Type B pancreatic cell (in vitro differentiated cells): ENCODE results near the gene ZNF444. TPM values are rescaled to one million over a fixed set of nuclear protein-coding genes. Genes with fewer than 3 reads are reported as not detected.

ENCODE experiments used
- DNase-seq: peaks from one replicate; pipeline ENCODE4 v3.0.0; 2021; ENCODE audit warnings: mixed read lengths; ENCODE audit not compliant: unreplicated experiment; ENCODE audit errors: extremely low spot score
- H3K27ac Mint-ChIP-seq: 2 replicates; pipeline ENCODE4 v1.8.0; 2021; ENCODE audit warnings: mild to moderate bottlenecking, mixed read lengths
- H3K27me3 Mint-ChIP-seq: 2 replicates; pipeline ENCODE4 v1.8.0; 2021; ENCODE audit warnings: mixed read lengths
- H3K36me3 Mint-ChIP-seq: 2 replicates; pipeline ENCODE4 v1.8.0; 2021; ENCODE audit warnings: mixed read lengths
- H3K4me1 Mint-ChIP-seq: one replicate; pipeline ENCODE4 v1.8.0; 2021; ENCODE audit warnings: mixed read lengths; ENCODE audit not compliant: unreplicated experiment
- H3K4me3 Mint-ChIP-seq: 2 replicates; pipeline ENCODE4 v1.8.0; 2021; ENCODE audit warnings: mild to moderate bottlenecking, mixed read lengths
- H3K9me3 Mint-ChIP-seq: 2 replicates; pipeline ENCODE4 v1.8.0; 2021; ENCODE audit warnings: mixed read lengths
- CTCF ChIP-seq: fragments of 200-600 bp; sonication (generic); conservative IDR thresholded peaks from 2 replicates; pipeline ENCODE4 v1.5.0; 2021; ENCODE audit warnings: antibody characterized with exemption, mild to moderate bottlenecking
- long read RNA-seq: library from polyadenylated mRNA; unstranded; transcript quantifications from one replicate; pipeline ENCODE4 v2.0.0, GENCODE V29; 2020
- total RNA-seq: library from RNA; stranded (reverse); gene quantifications from 2 replicates; pipeline ENCODE4 v1.2.1, GENCODE V29; 2021; ENCODE audit warnings: low replicate concordance

The ZNF444 gene
- 37.4 and 40.7 TPM in 2 replicates for total RNA-seq
- long read RNA-seq = 0 reads

- no peaks in the 10 kb centered on the region for H3K27me3 Mint-ChIP-seq
- no peaks in the 10 kb centered on the region for H3K36me3 Mint-ChIP-seq
- H3K27ac Mint-ChIP-seq = peak within 1 kb of the TSS; percentile 97
- no peaks in the 10 kb centered on the region for H3K9me3 Mint-ChIP-seq
- peak; percentile 99 for DNase-seq
- peaks cover 33% of the 10 kb centered on the region for H3K4me1 Mint-ChIP-seq
- peak within 1 kb of the TSS; percentile 97 for H3K4me3 Mint-ChIP-seq
- no peak for TF ChIP-seq CTCF
These were observed at the start of gene ZNF444 for GRCh38 chr19:56140583-56141416. TSS of gene ZNF444 (plus strand) at chr19:56141287. CDS start at chr19:56146912, 5,625 bp downstream.

- peaks cover 38% of the 10 kb centered on the region for H3K36me3 Mint-ChIP-seq
- no peak overlapping the region for H3K4me3 Mint-ChIP-seq
- peaks cover 6% of the 10 kb centered on the region for H3K4me1 Mint-ChIP-seq
- H3K27ac Mint-ChIP-seq = no peak overlapping the region
- no peaks in the 10 kb centered on the region for H3K27me3 Mint-ChIP-seq
- peaks cover 5% of the 10 kb centered on the region for H3K9me3 Mint-ChIP-seq
- DNase-seq = no peak
- TF ChIP-seq CTCF = no peak
These were observed 49.1 kb upstream of the ZNF444 start for GRCh38 chr19:56091751-56092546.

GRCh38 chr19:56092685-56093631, 48.1 kb upstream of the ZNF444 start:
- H3K4me3 Mint-ChIP-seq = no peak overlapping the region
- no peak overlapping the region for H3K27ac Mint-ChIP-seq
- TF ChIP-seq CTCF = no peak
- no peak for DNase-seq
- H3K36me3 Mint-ChIP-seq = peaks cover 38% of the 10 kb centered on the region
- peaks cover 5% of the 10 kb centered on the region for H3K9me3 Mint-ChIP-seq
- peaks cover 6% of the 10 kb centered on the region for H3K4me1 Mint-ChIP-seq
- no peaks in the 10 kb centered on the region for H3K27me3 Mint-ChIP-seq

- Mint-ChIP-seq H3K9me3 (peaks cover 5% of the 10 kb centered on the region), H3K27ac (no peak overlapping the region), H3K27me3 (no peaks in the 10 kb centered on the region), H3K4me1 (peaks cover 6% of the 10 kb centered on the region), H3K4me3 (no peak overlapping the region), H3K36me3 (peaks cover 38% of the 10 kb centered on the region)
- DNase-seq = no peak
- no peak for TF ChIP-seq CTCF
These were observed 46.6 kb upstream of the ZNF444 start for GRCh38 chr19:56094449-56094848.

- no peaks in the 10 kb centered on the region for H3K27me3 Mint-ChIP-seq
These were observed 44.4 kb upstream of the ZNF444 start for GRCh38 chr19:56096665-56097064.

More at GRCh38 chr19:56096665-56097064, 44.4 kb upstream of the ZNF444 start:
- H3K27ac Mint-ChIP-seq = no peak overlapping the region
- peaks cover 5% of the 10 kb centered on the region for H3K9me3 Mint-ChIP-seq
- H3K4me3 Mint-ChIP-seq = no peak overlapping the region
- DNase-seq = no peak
- H3K4me1 Mint-ChIP-seq = no peaks in the 10 kb centered on the region
- H3K36me3 Mint-ChIP-seq = peaks cover 34% of the 10 kb centered on the region
- TF ChIP-seq CTCF = no peak
